ENCODE measurements around the gene KLF14. TPM values are rescaled to one million over a fixed set of nuclear protein-coding genes. Genes with fewer than 3 reads are reported as not detected.
A peak's percentile ranks its signal among the peaks of the same experiment; 100 is the strongest.
"Not testable (repeated sequence)": the region's sequence is repeated elsewhere in the genome, so short reads cannot be mapped to it uniquely, and the experiment has no call there.

Gene KLF14
- total RNA-seq = under 1 TPM in 2 of 4 donors, not detected in 2; 0.27 to 0.83 TPM

DNA sequence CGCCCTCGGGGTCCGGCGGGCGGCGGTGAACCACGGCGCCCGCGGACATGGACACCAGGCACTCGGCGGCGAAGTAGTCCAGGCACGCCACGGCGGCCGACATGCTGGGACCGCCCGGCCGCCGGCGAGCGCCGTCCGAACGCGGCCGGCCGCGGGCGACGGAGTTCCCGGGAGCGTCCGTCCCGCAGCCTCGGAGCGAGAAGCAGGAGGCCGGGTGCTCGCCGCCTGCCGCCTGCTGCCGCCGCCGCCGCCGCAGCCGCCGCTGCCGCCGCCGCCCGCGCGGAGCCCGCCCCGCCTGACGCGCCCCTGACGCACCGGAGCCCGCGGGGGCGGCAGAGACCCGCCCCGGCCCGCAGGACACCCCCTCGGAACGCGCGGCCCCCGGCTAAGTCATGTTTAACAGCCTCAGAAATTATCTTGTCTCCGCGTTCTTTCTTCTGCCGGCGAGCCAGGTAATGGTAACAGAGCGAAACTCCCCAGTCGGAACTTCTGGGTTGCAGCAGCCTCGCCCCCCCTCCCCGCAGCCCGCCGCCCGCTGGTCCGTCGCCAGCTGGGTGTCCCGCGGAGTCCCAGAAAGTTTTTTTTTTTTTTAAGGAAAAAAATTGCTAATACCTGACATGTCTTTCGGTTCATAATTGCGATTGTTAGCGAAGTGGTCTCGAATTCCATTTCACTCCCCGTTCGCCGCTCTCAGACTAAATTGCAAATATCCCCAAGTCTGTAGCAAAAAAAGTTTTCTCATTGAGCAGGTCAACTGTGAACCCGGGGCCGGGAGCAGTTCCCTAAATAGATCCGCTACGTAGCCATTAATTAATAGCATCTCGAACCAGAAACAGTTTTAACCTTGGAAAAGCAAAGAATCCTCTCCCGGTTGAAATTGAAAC, at the start of gene KLF14:
KLF14 (minus strand) TSS at position 277 of the 884 bp plus-strand sequence; CDS start at position 103, 174 bp downstream.
- H3K36me3 ChIP-seq = no peaks in the 10 kb centered on the region
- peak within 1 kb of the TSS; percentile 6 to 43 for H3K4me3 ChIP-seq
- H3K4me1 ChIP-seq = no peaks in the 10 kb centered on the region
- intact Hi-C loops (cut with DNase I; ENCODE audit: low total_unique reads) = no loop called here
- H3K27ac ChIP-seq = peak within 1 kb of the TSS; percentile 15 to 68
- H3K9me3 ChIP-seq = peaks cover 0 to 30% of the 10 kb centered on the region in 2 donors
- TF ChIP-seq POLR2A (IDR thresholded peaks at IDR 0.05) (no peak), CTCF (IDR thresholded peaks at IDR 0.05) (no peak)
- H3K27me3 ChIP-seq = peaks cover 9 to 32% of the 10 kb centered on the region in 2 donors
- DNase-seq = peak; percentile 20 to 29

DNA sequence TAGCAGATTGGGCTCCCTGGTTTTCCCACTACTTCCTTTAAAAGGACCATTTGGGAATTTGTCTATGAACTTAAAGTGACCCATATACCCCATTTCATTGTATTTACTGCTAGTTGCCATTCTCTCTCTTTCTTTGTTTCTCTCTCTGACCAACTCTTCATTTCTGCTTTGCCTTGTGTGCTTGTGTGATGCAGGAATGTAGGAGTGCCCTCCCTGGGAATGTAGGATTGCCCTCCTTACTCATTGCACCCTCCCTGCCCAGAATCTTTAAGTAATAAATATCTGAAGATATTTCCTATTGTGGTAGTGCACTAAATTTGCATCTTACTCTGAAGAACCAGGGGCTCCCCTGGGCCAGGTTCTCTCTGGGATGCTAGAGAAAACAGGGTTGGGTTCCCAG, 47.3 kb upstream of the KLF14 start:
- Histone ChIP-seq H3K4me3 (no peak overlapping the region), H3K36me3 (no peaks in the 10 kb centered on the region), H3K27ac (no peak overlapping the region), H3K4me1 (no peaks in the 10 kb centered on the region), H3K27me3 (no peaks in the 10 kb centered on the region), H3K9me3 (no peaks in the 10 kb centered on the region)
- no peak for TF ChIP-seq CTCF (IDR thresholded peaks at IDR 0.05)
- TF ChIP-seq POLR2A (IDR thresholded peaks at IDR 0.05) = no peak
- intact Hi-C loops (cut with DNase I; ENCODE audit: low total_unique reads) = no loop called here
- no peak for DNase-seq

DNA sequence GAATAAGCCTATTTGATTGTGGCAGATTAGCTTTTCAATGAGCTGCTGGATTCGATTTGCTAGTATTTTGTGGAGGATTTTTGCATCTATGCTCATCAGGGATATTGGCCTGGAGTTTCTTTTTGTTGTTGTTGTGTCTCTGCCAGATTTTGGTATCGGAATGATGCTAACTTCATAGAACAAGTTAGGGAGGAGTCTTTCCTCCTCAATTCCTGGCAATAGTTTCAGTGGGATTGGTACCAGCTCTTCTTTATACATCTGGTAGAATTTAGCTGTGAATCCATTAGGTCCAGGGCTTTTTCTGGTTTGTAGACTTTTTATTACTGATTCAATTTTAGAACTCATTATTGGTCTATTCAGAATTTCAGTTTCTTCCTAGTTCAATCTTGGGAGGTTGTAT, 43.4 kb upstream of the KLF14 start:
- TF ChIP-seq POLR2A (IDR thresholded peaks at IDR 0.05) = no peak
- TF ChIP-seq CTCF (IDR thresholded peaks at IDR 0.05) = no peak

DNA sequence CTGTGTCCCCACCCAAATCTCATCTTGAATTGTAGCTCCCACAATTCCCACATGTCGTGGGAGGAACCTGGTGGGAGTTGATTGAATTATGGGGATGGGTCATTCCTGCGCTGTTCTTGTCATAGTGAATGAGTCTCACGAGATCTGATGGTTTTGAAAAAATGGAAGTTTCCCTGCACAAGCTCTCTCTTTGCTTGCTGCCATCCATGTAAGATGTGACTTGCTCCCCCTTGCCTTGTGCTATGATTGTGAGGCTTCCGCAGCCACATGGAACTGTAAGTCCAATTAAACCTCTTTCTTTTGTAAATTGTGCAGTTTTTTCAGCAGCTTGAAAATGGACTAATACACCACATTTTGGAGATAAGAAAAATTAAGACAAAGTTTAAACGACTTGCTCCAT, 38.4 kb upstream of the KLF14 start:
- H3K27ac ChIP-seq; H3K27me3 ChIP-seq; H3K4me3 ChIP-seq; H3K9me3 ChIP-seq; H3K4me1 ChIP-seq; H3K36me3 ChIP-seq; DNase-seq; intact Hi-C loops (cut with DNase I; ENCODE audit: low total_unique reads): not testable (repeated sequence)

More for the DNA sequence above, 43.4 kb upstream of the KLF14 start:
- DNase-seq = no peak
- Histone ChIP-seq H3K36me3 (no peaks in the 10 kb centered on the region), H3K9me3 (no peaks in the 10 kb centered on the region), H3K4me1 (no peaks in the 10 kb centered on the region), H3K27ac (no peak overlapping the region), H3K27me3 (no peaks in the 10 kb centered on the region), H3K4me3 (no peak overlapping the region)
- intact Hi-C loops (cut with DNase I; ENCODE audit: low total_unique reads) = no loop called here

- H3K36me3 ChIP-seq = no peaks in the 10 kb centered on the region
- intact Hi-C loops (cut with DNase I; ENCODE audit: low total_unique reads) = no loop called here
- H3K4me3 ChIP-seq = no peak overlapping the region
- TF ChIP-seq POLR2A (IDR thresholded peaks at IDR 0.05) = no peak
- no peak for TF ChIP-seq CTCF (IDR thresholded peaks at IDR 0.05)
- H3K27me3 ChIP-seq = no peaks in the 10 kb centered on the region
- H3K27ac ChIP-seq = no peak overlapping the region
- no peaks in the 10 kb centered on the region for H3K4me1 ChIP-seq
- no peak for DNase-seq
- no peaks in the 10 kb centered on the region for H3K9me3 ChIP-seq
Observed at GRCh38 chr7:130768854-130769253, 34.8 kb upstream of the KLF14 start.

DNA sequence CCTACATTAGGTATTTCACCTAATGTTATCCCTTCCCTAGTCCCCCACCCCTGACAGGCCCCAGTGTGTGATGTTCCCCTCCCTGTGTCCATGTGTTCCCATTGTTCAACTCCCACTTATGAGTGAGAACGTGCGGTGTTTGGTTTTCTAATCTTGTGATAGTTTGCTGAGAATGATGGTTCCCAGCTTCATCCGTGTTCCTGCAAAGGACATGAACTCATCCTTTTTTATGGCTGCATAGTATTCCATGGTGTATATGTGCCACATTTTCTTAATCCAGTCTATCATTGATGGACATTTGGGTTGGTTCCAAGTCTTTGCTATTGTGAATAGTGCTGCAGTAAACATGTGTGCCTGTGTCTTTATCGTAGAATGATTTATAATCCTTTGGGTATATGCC, 30.6 kb upstream of the KLF14 start:
- H3K9me3 ChIP-seq; H3K27ac ChIP-seq; H3K4me1 ChIP-seq; intact Hi-C loops (cut with DNase I; ENCODE audit: low total_unique reads); H3K36me3 ChIP-seq; H3K4me3 ChIP-seq; DNase-seq; H3K27me3 ChIP-seq: not testable (repeated sequence)

Measured in uterus (tissue), 4 donors.